HG03520 (cell line): ENCODE measurements around the gene AFAP1.

Source experiments
- ATAC-seq: cut with Tn5 transposase; IDR thresholded peaks from one replicate; pipeline ENCODE4 v1.9.1; 2021; ENCODE audit warnings: mild to moderate bottlenecking, moderate library complexity; ENCODE audit not compliant: unreplicated experiment

The AFAP1 gene

GRCh38 chr4:7894677-7895181, 44.9 kb downstream of the AFAP1 start:
- no peak for ATAC-seq

GRCh38 chr4:7894098-7894676, 45.5 kb downstream of the AFAP1 start:
- ATAC-seq, result no peak

- ATAC-seq, result no peak
These were observed 46.1 kb downstream of the AFAP1 start for GRCh38 chr4:7893539-7893938.

- no peak for ATAC-seq
These were observed 47.2 kb downstream of the AFAP1 start for GRCh38 chr4:7892212-7893019.

GRCh38 chr4:7890635-7891393, 48.8 kb downstream of the AFAP1 start:
- no peak for ATAC-seq

GRCh38 chr4:7887436-7887835, 52.2 kb downstream of the AFAP1 start:
- no peak for ATAC-seq

GRCh38 chr4:7886007-7886973, 53.4 kb downstream of the AFAP1 start:
- no peak for ATAC-seq

- ATAC-seq, result no peak
These were observed 54.2 kb downstream of the AFAP1 start for GRCh38 chr4:7885216-7886006.

- no peak for ATAC-seq
These were observed 59.0 kb downstream of the AFAP1 start for GRCh38 chr4:7880683-7881082.

- no peak for ATAC-seq
These were observed 60.5 kb downstream of the AFAP1 start for GRCh38 chr4:7879127-7879526.

GRCh38 chr4:7878323-7878722, 61.3 kb downstream of the AFAP1 start:
- ATAC-seq, result no peak

GRCh38 chr4:7877176-7877575, 62.5 kb downstream of the AFAP1 start:
- ATAC-seq, result no peak

GRCh38 chr4:7876201-7876875, 63.3 kb downstream of the AFAP1 start:
- ATAC-seq, result no peak

- no peak for ATAC-seq
These were observed 64.8 kb downstream of the AFAP1 start for GRCh38 chr4:7874838-7875237.

GRCh38 chr4:7873881-7874280, 65.8 kb downstream of the AFAP1 start:
- ATAC-seq, result no peak

GRCh38 chr4:7872264-7872771, 67.3 kb downstream of the AFAP1 start:
- no peak for ATAC-seq

- no peak for ATAC-seq
These were observed 68.3 kb downstream of the AFAP1 start for GRCh38 chr4:7871356-7871755.

- no peak for ATAC-seq
These were observed 70.7 kb downstream of the AFAP1 start for GRCh38 chr4:7868892-7869471.

GRCh38 chr4:7868436-7868775, 71.3 kb downstream of the AFAP1 start:
- ATAC-seq, result no peak
